ENCODE results near the gene SCNN1B.

SCNN1B gene

GRCh38 chr16:23351360-23351759, 49.3 kb downstream of the SCNN1B start:
- DNase-seq (ENCODE audit: low read depth in 1 of 2, low spot score in 1 of 2) = no peak
- Histone ChIP-seq H3K4me3 (replicated peaks; ENCODE audit: insufficient read depth, low read length) (no peak overlapping the region), H3K27ac (replicated peaks) (no peak overlapping the region), H3K27me3 (ENCODE audit: insufficient read depth, poor library complexity, severe bottlenecking) (no peaks in the 10 kb centered on the region)
- peak; percentile 41 for TF ChIP-seq REST (IDR thresholded peaks at IDR 0.05; ENCODE audit: insufficient replicate concordance, low read depth)
- no peak for TF ChIP-seq POLR2AphosphoS5 (IDR thresholded peaks at IDR 0.05; ENCODE audit: low read depth)

GRCh38 chr16:23353440-23353839, 51.3 kb downstream of the SCNN1B start:
- H3K27me3 ChIP-seq (ENCODE audit: insufficient read depth, poor library complexity, severe bottlenecking) = no peaks in the 10 kb centered on the region
- DNase-seq (ENCODE audit: low read depth in 1 of 2, low spot score in 1 of 2) = no peak
- TF ChIP-seq, protein P1, sequence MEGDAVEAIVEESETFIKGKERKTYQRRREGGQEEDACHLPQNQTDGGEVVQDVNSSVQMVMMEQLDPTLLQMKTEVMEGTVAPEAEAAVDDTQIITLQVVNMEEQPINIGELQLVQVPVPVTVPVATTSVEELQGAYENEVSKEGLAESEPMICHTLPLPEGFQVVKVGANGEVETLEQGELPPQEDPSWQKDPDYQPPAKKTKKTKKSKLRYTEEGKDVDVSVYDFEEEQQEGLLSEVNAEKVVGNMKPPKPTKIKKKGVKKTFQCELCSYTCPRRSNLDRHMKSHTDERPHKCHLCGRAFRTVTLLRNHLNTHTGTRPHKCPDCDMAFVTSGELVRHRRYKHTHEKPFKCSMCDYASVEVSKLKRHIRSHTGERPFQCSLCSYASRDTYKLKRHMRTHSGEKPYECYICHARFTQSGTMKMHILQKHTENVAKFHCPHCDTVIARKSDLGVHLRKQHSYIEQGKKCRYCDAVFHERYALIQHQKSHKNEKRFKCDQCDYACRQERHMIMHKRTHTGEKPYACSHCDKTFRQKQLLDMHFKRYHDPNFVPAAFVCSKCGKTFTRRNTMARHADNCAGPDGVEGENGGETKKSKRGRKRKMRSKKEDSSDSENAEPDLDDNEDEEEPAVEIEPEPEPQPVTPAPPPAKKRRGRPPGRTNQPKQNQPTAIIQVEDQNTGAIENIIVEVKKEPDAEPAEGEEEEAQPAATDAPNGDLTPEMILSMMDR (IDR thresholded peaks at IDR 0.05; ENCODE audit: insufficient read depth, low read length) = no peak
- TF ChIP-seq REST (IDR thresholded peaks at IDR 0.05; ENCODE audit: insufficient replicate concordance, low read depth) (no peak), POLR2AphosphoS5 (IDR thresholded peaks at IDR 0.05; ENCODE audit: low read depth) (no peak), SPI1 (IDR thresholded peaks at IDR 0.05; ENCODE audit: borderline replicate concordance, low read depth) (no peak)
- H3K4me3 ChIP-seq (replicated peaks; ENCODE audit: insufficient read depth, low read length) = no peak overlapping the region
- no peak overlapping the region for H3K27ac ChIP-seq (replicated peaks)

GRCh38 chr16:23354246-23354645, 52.1 kb downstream of the SCNN1B start:
- no peak for DNase-seq (ENCODE audit: low read depth in 1 of 2, low spot score in 1 of 2)
- H3K27ac ChIP-seq (replicated peaks) = no peak overlapping the region
- H3K4me3 ChIP-seq (replicated peaks; ENCODE audit: insufficient read depth, low read length) = no peak overlapping the region
- no peaks in the 10 kb centered on the region for H3K27me3 ChIP-seq (ENCODE audit: insufficient read depth, poor library complexity, severe bottlenecking)
- TF ChIP-seq REST (IDR thresholded peaks at IDR 0.05; ENCODE audit: insufficient replicate concordance, low read depth) (no peak), POLR2AphosphoS5 (IDR thresholded peaks at IDR 0.05; ENCODE audit: low read depth) (no peak)

- no peak for DNase-seq (ENCODE audit: low read depth in 1 of 2, low spot score in 1 of 2)
- TF ChIP-seq, protein P1 (IDR thresholded peaks at IDR 0.05; ENCODE audit: insufficient read depth, low read length) = no peak
- TF ChIP-seq GABPA (IDR thresholded peaks at IDR 0.05; ENCODE audit: low read depth) (no peak), REST (IDR thresholded peaks at IDR 0.05; ENCODE audit: insufficient replicate concordance, low read depth) (no peak), SPI1 (IDR thresholded peaks at IDR 0.05; ENCODE audit: borderline replicate concordance, low read depth) (no peak), POLR2AphosphoS5 (IDR thresholded peaks at IDR 0.05; ENCODE audit: low read depth) (no peak)
- H3K27me3 ChIP-seq (ENCODE audit: insufficient read depth, poor library complexity, severe bottlenecking) = no peaks in the 10 kb centered on the region
- H3K27ac ChIP-seq (replicated peaks) = no peak overlapping the region
- H3K4me3 ChIP-seq (replicated peaks; ENCODE audit: insufficient read depth, low read length) = no peak overlapping the region
Observed at GRCh38 chr16:23355106-23355670, 53.1 kb downstream of the SCNN1B start.
